Colonic mucosa (tissue), 4 donors: Measurements from ENCODE around the gene GPR34. TPM values are rescaled to one million over a fixed set of nuclear protein-coding genes. Genes with fewer than 3 reads are reported as not detected.

Experiments
- DNase-seq: peaks from one replicate; pipeline ENCODE4 v3.0.0-alpha.2; 2020
- H3K27ac ChIP-seq: fragments of 200-600 bp; one replicate; pipeline ENCODE4 v1.8.0; 2021
- H3K27me3 ChIP-seq: fragments of 200-600 bp; one replicate; pipeline ENCODE4 v1.8.0; 2021
- H3K36me3 ChIP-seq: fragments of 200-600 bp; one replicate; pipeline ENCODE4 v1.8.0; 2021
- H3K4me1 ChIP-seq: fragments of 200-600 bp; one replicate; pipeline ENCODE4 v1.8.0; 2021; ENCODE audit warnings: mild to moderate bottlenecking
- H3K4me3 ChIP-seq: fragments of 200-600 bp; one replicate; pipeline ENCODE4 v1.8.0; 2021
- H3K9ac ChIP-seq, 2 donors: one replicate each; pipeline ENCODE4 v1.7.0; 2013; ENCODE audit warnings: control low read depth in 2 of 2, low read depth in 2 of 2, low read length in 2 of 2
- H3K9me3 ChIP-seq: fragments of 200-600 bp; one replicate; pipeline ENCODE4 v1.8.0; 2021
- intact Hi-C: fragments of 100-400 bp; cut with DNase I; formaldehyde crosslinking; loops from one replicate; pipeline ENCODE4 v1.14.1; 2022
- total RNA-seq, 2 donors: library from RNA; stranded (reverse); fragmentation: NEBNext Ultra II Directional in 1 of 2; extraction: Animal tissue kit (Norgen Biotek cat#: 25700) in 1 of 2; gene quantifications; one replicate each; pipeline ENCODE4 v1.2.1, GENCODE V29; 2021
- TF ChIP-seq, protein P1 (sequence below): fragments of 200-600 bp; IDR thresholded peaks from one replicate; pipeline ENCODE4 v1.8.0; 2022; ENCODE audit warnings: antibody characterized with exemption, mild to moderate bottlenecking
- donor health status: healthy.
- donor health status: DM: no; HTN: no; CAD: no.
- donor health status: DM: no; HTN: no; CAD: no.

GPR34 gene
- total RNA-seq, 2 donors from 2014 or later, result 2.3 to 4.7 TPM

DNA sequence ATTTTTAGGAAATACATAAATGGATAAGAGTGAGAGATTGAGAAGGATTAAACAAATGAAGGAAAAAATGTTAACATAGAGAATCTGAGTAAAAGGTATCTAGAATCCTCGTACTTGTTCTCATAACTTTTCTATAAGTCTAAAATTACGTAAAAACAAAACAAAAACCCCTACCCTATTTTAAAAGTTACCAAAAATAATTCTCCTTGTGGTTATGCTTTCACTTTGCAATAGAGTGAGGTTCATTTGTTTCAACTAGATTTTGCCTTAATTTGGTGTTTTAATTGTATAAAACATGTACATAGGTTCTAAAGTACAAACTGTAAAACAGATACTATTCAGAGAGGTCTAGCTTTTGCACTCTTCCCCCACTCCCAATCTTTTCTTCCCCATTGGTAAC lies 3.8 kb upstream of the GPR34 start:
- intact Hi-C loops, result no loop called here
- H3K4me3 ChIP-seq, result no peak overlapping the region
- DNase-seq, result no peak
- no peak overlapping the region for H3K27ac ChIP-seq
- H3K9ac ChIP-seq, result no peak overlapping the region
- H3K4me1 ChIP-seq, result no peaks in the 10 kb centered on the region
- H3K27me3 ChIP-seq, result no peaks in the 10 kb centered on the region
- H3K9me3 ChIP-seq, result no peaks in the 10 kb centered on the region
- TF ChIP-seq, protein P1, sequence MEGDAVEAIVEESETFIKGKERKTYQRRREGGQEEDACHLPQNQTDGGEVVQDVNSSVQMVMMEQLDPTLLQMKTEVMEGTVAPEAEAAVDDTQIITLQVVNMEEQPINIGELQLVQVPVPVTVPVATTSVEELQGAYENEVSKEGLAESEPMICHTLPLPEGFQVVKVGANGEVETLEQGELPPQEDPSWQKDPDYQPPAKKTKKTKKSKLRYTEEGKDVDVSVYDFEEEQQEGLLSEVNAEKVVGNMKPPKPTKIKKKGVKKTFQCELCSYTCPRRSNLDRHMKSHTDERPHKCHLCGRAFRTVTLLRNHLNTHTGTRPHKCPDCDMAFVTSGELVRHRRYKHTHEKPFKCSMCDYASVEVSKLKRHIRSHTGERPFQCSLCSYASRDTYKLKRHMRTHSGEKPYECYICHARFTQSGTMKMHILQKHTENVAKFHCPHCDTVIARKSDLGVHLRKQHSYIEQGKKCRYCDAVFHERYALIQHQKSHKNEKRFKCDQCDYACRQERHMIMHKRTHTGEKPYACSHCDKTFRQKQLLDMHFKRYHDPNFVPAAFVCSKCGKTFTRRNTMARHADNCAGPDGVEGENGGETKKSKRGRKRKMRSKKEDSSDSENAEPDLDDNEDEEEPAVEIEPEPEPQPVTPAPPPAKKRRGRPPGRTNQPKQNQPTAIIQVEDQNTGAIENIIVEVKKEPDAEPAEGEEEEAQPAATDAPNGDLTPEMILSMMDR, result no peak
- no peaks in the 10 kb centered on the region for H3K36me3 ChIP-seq

DNA sequence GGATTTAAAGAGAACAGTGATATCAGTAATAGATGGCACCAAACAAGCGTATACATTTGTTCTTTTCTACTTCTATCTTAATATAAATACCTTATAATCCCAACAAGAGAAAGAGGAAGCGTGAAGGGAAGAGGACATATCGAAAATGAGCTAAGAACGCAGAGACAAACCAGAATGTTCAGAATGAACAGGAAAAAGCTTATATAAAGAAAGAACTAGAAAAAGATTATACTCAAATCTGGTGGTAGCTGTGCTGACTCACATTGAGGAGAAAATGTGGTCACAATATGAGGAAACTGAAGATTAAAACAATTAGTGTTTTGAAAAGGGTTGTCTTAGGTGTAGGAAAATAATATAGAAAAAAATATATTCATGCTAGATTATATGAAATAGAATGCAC lies 2.0 kb upstream of the GPR34 start:
- intact Hi-C loops, result no loop called here
- no peaks in the 10 kb centered on the region for H3K27me3 ChIP-seq
- no peak for DNase-seq
- H3K9ac ChIP-seq, result no peak overlapping the region
- H3K36me3 ChIP-seq, result no peaks in the 10 kb centered on the region
- H3K27ac ChIP-seq, result no peak overlapping the region
- H3K4me3 ChIP-seq, result no peak overlapping the region
- TF ChIP-seq, protein P1, result no peak
- no peaks in the 10 kb centered on the region for H3K9me3 ChIP-seq
- no peaks in the 10 kb centered on the region for H3K4me1 ChIP-seq

DNA sequence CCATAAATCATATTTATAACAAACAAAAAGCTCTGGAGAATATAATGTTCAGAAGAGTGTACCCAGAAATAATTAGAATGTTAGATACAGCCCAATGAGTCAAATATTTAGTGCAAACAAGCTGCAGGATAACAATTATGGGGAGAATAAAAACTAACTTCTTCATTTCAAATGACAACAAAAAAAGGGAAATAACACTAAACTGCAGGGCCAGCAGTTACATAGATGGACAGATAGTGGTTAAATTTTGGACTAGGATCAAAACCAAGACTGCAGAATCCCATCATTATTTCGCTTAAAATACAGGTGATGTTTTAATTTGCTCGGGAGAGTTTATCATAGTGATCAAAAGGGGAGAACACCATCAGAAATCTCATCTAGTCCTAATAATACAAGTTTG lies 617 bp upstream of the GPR34 start:
- Histone ChIP-seq H3K9ac (no peak overlapping the region), H3K27me3 (no peaks in the 10 kb centered on the region), H3K4me3 (no peak overlapping the region), H3K9me3 (no peaks in the 10 kb centered on the region), H3K4me1 (no peaks in the 10 kb centered on the region), H3K36me3 (no peaks in the 10 kb centered on the region), H3K27ac (no peak overlapping the region)
- TF ChIP-seq, protein P1, result no peak
- no peak for DNase-seq
- intact Hi-C loops, result no loop called here

- TF ChIP-seq, protein P1, result no peak
- H3K9ac ChIP-seq, result no peak overlapping the region
- no peaks in the 10 kb centered on the region for H3K36me3 ChIP-seq
- no peaks in the 10 kb centered on the region for H3K9me3 ChIP-seq
- H3K4me3 ChIP-seq, result no peak overlapping the region
- no peak overlapping the region for H3K27ac ChIP-seq
- H3K4me1 ChIP-seq, result no peaks in the 10 kb centered on the region
- DNase-seq, result no peak
- no peaks in the 10 kb centered on the region for H3K27me3 ChIP-seq
- intact Hi-C loops, result no loop called here
These were observed 938 bp downstream of the GPR34 start for GRCh38 chrX:41689711-41690110.

DNA sequence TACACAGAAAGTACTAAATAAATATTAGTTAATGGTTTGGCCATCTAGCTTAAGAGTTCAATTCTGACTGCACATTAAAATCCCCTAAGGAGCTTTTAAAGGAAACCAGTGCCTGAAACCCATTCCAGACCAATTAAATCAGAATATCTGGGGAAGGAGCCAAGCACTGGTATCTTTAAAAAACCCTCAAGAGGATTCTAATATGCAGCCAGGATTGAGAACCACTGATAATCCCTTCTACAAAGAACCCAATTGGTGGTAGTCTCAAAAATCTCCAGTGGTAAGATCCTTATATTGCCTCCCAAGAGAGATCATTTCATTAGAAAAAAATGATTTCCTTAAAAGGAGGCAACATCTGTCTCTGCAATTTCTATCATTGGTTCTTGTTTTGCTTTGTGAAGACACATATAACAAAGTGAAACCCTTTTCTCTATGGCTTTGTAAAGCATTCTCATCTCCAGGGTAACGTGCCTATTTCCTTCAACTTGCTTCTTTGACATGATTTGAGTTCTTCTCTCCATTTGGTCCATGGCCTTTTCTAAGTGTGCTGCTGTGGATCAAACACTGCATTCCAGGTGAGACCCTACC lies 3.5 kb downstream of the GPR34 start:
- intact Hi-C loops, result no loop called here
- DNase-seq, result no peak
- Histone ChIP-seq H3K9ac (no peak overlapping the region), H3K27ac (no peak overlapping the region), H3K27me3 (no peaks in the 10 kb centered on the region), H3K4me1 (no peaks in the 10 kb centered on the region), H3K36me3 (no peaks in the 10 kb centered on the region), H3K4me3 (no peak overlapping the region), H3K9me3 (no peaks in the 10 kb centered on the region)
- TF ChIP-seq, protein P1, result no peak

DNA sequence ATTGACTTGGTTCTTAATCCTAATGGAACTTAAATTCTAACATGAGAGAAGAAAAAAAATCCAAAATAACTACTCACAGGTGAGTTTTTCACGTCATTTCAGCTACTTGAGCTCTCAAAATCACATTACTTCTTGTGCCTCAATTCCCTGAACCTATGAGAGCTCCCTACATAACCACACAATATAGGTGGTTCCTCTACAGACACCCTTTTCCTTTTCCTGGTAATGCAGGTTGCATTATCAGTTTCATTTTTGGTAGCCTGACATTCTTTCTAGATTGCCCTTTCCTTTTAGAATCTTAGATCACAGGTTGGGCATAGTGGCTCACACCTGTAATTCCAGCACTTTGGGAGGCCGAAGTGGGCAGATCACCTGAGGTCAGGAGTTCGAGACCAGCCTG lies 4.3 kb downstream of the GPR34 start:
- H3K4me3 ChIP-seq, result no peak overlapping the region
- intact Hi-C loops, result no loop called here
- no peaks in the 10 kb centered on the region for H3K4me1 ChIP-seq
- TF ChIP-seq, protein P1, result no peak
- H3K36me3 ChIP-seq, result no peaks in the 10 kb centered on the region
- H3K27me3 ChIP-seq, result no peaks in the 10 kb centered on the region
- H3K27ac ChIP-seq, result no peak overlapping the region
- DNase-seq, result no peak
- no peaks in the 10 kb centered on the region for H3K9me3 ChIP-seq
- H3K9ac ChIP-seq, result no peak overlapping the region
